IMR-90 (cell line): ENCODE measurements around the gene ROBO4. TPM values are rescaled to one million over a fixed set of nuclear protein-coding genes. Genes with fewer than 3 reads are reported as not detected.

Experiments
- ATAC-seq: fragments of 200-7000 bp; cut with Tn5 transposase; 2 replicates; pipeline ENCODE4 v1.9.1; 2020; ENCODE audit warnings: low read depth, mild to moderate bottlenecking, moderate library complexity
- BruUV-seq: library from RNA; stranded (reverse); fragments of 400-500 nt; replicated peaks from 2 replicates; lab custom pipeline; 2021; lab: Mats Ljungman, UMichigan
- CTCF ChIA-PET: fragments of 300-600 bp; formaldehyde crosslinking; extraction: SDS; loops from one replicate; lab custom pipeline; 2021; ENCODE audit warnings: antibody characterized with exemption; lab: Yijun Ruan, JAX
- POLR2A ChIA-PET: fragments of 300-600 bp; sonication (Branson Sonifier 250); formaldehyde crosslinking; loops from one replicate; lab custom pipeline; 2022; ENCODE audit warnings: antibody characterized with exemption; ENCODE audit not compliant: unreplicated experiment; lab: Charles Lee
- DNase-seq: peaks from one replicate; pipeline ENCODE4 v3.0.0; 2013
- H2AFZ ChIP-seq: replicated peaks from 2 replicates; pipeline ENCODE3; 2013; ENCODE audit warnings: low read length, mild to moderate bottlenecking; ENCODE audit not compliant: poor library complexity
- H2AK5ac ChIP-seq: 2 replicates; pipeline ENCODE4 v1.6.1; 2013; ENCODE audit warnings: low read depth, low read length, inconsistent platforms
- H2AK9ac ChIP-seq: replicated peaks from 2 replicates; pipeline ENCODE3; 2013; ENCODE audit warnings: mild to moderate bottlenecking, low read depth, low read length, moderate library complexity; ENCODE audit not compliant: poor library complexity
- H2BK120ac ChIP-seq: 2 replicates; pipeline ENCODE4 v1.6.1; 2013; ENCODE audit warnings: low read depth, low read length, inconsistent platforms
- H2BK15ac ChIP-seq: 3 replicates; pipeline ENCODE4 v1.6.1; 2013; ENCODE audit warnings: low read depth, low read length, inconsistent platforms
- H2BK20ac ChIP-seq: 2 replicates; pipeline ENCODE4 v1.6.1; 2013; ENCODE audit warnings: low read depth, mild to moderate bottlenecking, inconsistent platforms, low read length, moderate library complexity
- H2BK5ac ChIP-seq: 2 replicates; pipeline ENCODE4 v1.6.1; 2013; ENCODE audit warnings: mild to moderate bottlenecking, low read depth, low read length, inconsistent platforms; ENCODE audit not compliant: poor library complexity, severe bottlenecking
- H3K14ac ChIP-seq: replicated peaks from 2 replicates; pipeline ENCODE4 v1.6.1; 2013; ENCODE audit warnings: low read depth, low read length, inconsistent platforms
- H3K18ac ChIP-seq: 2 replicates; pipeline ENCODE4 v1.6.1; 2013; ENCODE audit warnings: low read depth, low read length, control low read depth
- H3K23ac ChIP-seq: 2 replicates; pipeline ENCODE4 v1.6.1; 2013; ENCODE audit warnings: low read depth, low read length, inconsistent platforms
- H3K27ac ChIP-seq: 2 replicates; pipeline ENCODE4 v1.5.1; 2013; ENCODE audit warnings: mild to moderate bottlenecking, control low read depth, low read length; ENCODE audit not compliant: insufficient read depth
- H3K27me3 ChIP-seq: 2 replicates; pipeline ENCODE4 v1.6.1; 2013; ENCODE audit warnings: low read length; ENCODE audit not compliant: control insufficient read depth, insufficient read depth
- H3K36me3 ChIP-seq: 2 replicates; pipeline ENCODE4 v1.6.1; 2013; ENCODE audit warnings: low read length, mixed read lengths; ENCODE audit not compliant: control insufficient read depth, insufficient read depth
- H3K4ac ChIP-seq: 2 replicates; pipeline ENCODE4 v1.6.1; 2013; ENCODE audit warnings: low read depth, low read length, inconsistent platforms
- H3K4me1 ChIP-seq: 2 replicates; pipeline ENCODE4 v1.6.1; 2013; ENCODE audit warnings: low read length, mixed read lengths; ENCODE audit not compliant: control insufficient read depth, insufficient read depth
- H3K4me2 ChIP-seq: 2 replicates; pipeline ENCODE4 v1.6.1; 2013; ENCODE audit warnings: low read depth, mild to moderate bottlenecking, control low read depth, low read length, moderate library complexity
- H3K4me3 ChIP-seq: 2 replicates; pipeline ENCODE4 v1.5.1; 2013; ENCODE audit warnings: low read depth, mild to moderate bottlenecking, control low read depth, low read length, moderate library complexity; ENCODE audit not compliant: insufficient read depth
- H3K56ac ChIP-seq: 2 replicates; pipeline ENCODE4 v1.6.1; 2013; ENCODE audit warnings: low read length, inconsistent platforms; ENCODE audit not compliant: insufficient read depth; ENCODE audit errors: extremely low read depth
- H3K79me1 ChIP-seq, 2 experiments: 2 replicates each; pipeline ENCODE4 v1.6.1; 2013; ENCODE audit warnings: low read length in 2 of 2, inconsistent platforms in 1 of 2, low read depth in 1 of 2
- H3K9ac ChIP-seq: 2 replicates; pipeline ENCODE4 v1.6.1; 2013; ENCODE audit warnings: low read depth, low read length, control low read depth
- H3K9me1 ChIP-seq: 2 replicates; pipeline ENCODE4 v1.6.1; 2013; ENCODE audit warnings: low read length, inconsistent platforms; ENCODE audit not compliant: insufficient read depth
- H3K9me3 ChIP-seq: 2 replicates; pipeline ENCODE4 v1.6.1; 2013; ENCODE audit warnings: low read length; ENCODE audit not compliant: control insufficient read depth, insufficient read depth
- H4K20me1 ChIP-seq: 2 replicates; pipeline ENCODE4 v1.6.1; 2013; ENCODE audit warnings: low read length, inconsistent platforms; ENCODE audit not compliant: insufficient read depth
- H4K5ac ChIP-seq: 2 replicates; pipeline ENCODE4 v1.6.1; 2013; ENCODE audit warnings: mild to moderate bottlenecking, low read depth, low read length, control low read depth
- H4K8ac ChIP-seq, 2 experiments: 2 replicates each; pipeline ENCODE4 v1.6.1; 2013; ENCODE audit warnings: low read depth in 2 of 2, low read length in 2 of 2, control low read depth in 1 of 2, inconsistent platforms in 1 of 2
- H4K91ac ChIP-seq: 2 replicates; pipeline ENCODE4 v1.6.1; 2013; ENCODE audit warnings: low read depth, low read length, inconsistent platforms; ENCODE audit not compliant: insufficient read depth
- BHLHE40 ChIP-seq: fragments of 150-350 bp; IDR thresholded peaks from 2 replicates; pipeline ENCODE4 v1.6.1; 2016; ENCODE audit warnings: mild to moderate bottlenecking, low read depth, low read length
- CEBPB ChIP-seq: IDR thresholded peaks from 2 replicates; pipeline ENCODE4 v1.6.1; 2012; ENCODE audit warnings: low read depth, low read length, improper control_type of control experiment
- CHD1 ChIP-seq: IDR thresholded peaks from 2 replicates; pipeline ENCODE4 v1.6.1; 2012; ENCODE audit warnings: low read depth, low read length, improper control_type of control experiment
- FOS ChIP-seq: fragments of 150-350 bp; IDR thresholded peaks from 2 replicates; pipeline ENCODE4 v1.6.1; 2016; ENCODE audit warnings: low read depth, low read length
- MAFK ChIP-seq: IDR thresholded peaks from 2 replicates; pipeline ENCODE4 v1.6.1; 2012; ENCODE audit warnings: low read depth, low read length, improper control_type of control experiment
- MXI1 ChIP-seq: IDR thresholded peaks from 2 replicates; pipeline ENCODE4 v1.6.1; 2012; ENCODE audit warnings: low read depth, mild to moderate bottlenecking, low read length, moderate library complexity, borderline replicate concordance
- NFE2L2 ChIP-seq: fragments of 150-350 bp; IDR thresholded peaks from 2 replicates; pipeline ENCODE4 v1.6.1; 2016; ENCODE audit warnings: low read depth, mild to moderate bottlenecking, low read length
- RAD21 ChIP-seq: IDR thresholded peaks from 2 replicates; pipeline ENCODE4 v1.6.1; 2012; ENCODE audit warnings: low read length, improper control_type of control experiment
- RCOR1 ChIP-seq: IDR thresholded peaks from 2 replicates; pipeline ENCODE4 v1.6.1; 2012; ENCODE audit warnings: mild to moderate bottlenecking, low read length, improper control_type of control experiment; ENCODE audit not compliant: insufficient replicate concordance
- RFX5 ChIP-seq: IDR thresholded peaks from 2 replicates; pipeline ENCODE4 v1.8.0; 2012; ENCODE audit warnings: low read depth, mild to moderate bottlenecking, low read length, moderate library complexity
- WGBS, 2 experiments: methylation state at CpG; one replicate each; pipeline versions ENCODE4 v1.1.5 to v1.1.7; 2013; ENCODE audit warnings: missing lambda C conversion rate in 2 of 2; ENCODE audit not compliant: insufficient read length in 1 of 2; ENCODE audit errors: extremely low coverage in 2 of 2; 5-methylcytosine and 5-hydroxymethylcytosine counted together
- dilution Hi-C: fragments of 300-500 bp; cut with HindIII; formaldehyde crosslinking; loops from one replicate; pipeline ENCODE4 v1.14.3; 2018; ENCODE audit warnings: low sequenced_read_pairs; ENCODE audit not compliant: unreplicated experiment
- in situ Hi-C: fragments of 300-500 bp; cut with MboI; formaldehyde crosslinking; loops from 3 replicates; pipeline ENCODE4 v1.14.3; 2019; ENCODE audit warnings: low sequenced_read_pairs, inconsistent platforms, mixed read lengths
- intact Hi-C: fragments of 100-400 bp; cut with micrococcal nuclease; formaldehyde crosslinking; loops from 2 replicates; pipeline ENCODE4 v1.10.0; 2022
- polyA plus RNA-seq, 3 experiments: library from polyadenylated mRNA; depleted of rRNA; stranded (reverse); fragments of >200 nt; gene quantifications; 2 replicates each; pipeline ENCODE4 v1.2.3, GENCODE V29; 2012; ENCODE audit warnings: low replicate concordance in 1 of 3
- total RNA-seq: library from RNA; depleted of rRNA; stranded (reverse); fragments of >200 nt; gene quantifications from 2 replicates; pipeline ENCODE4 v1.2.3, GENCODE V29; 2012
- TF ChIP-seq, protein P1 (sequence below): conservative IDR thresholded peaks from 2 replicates; pipeline ENCODE4 v1.5.1; 2012; ENCODE audit warnings: mild to moderate bottlenecking, low read depth, low read length, improper control_type of control experiment
- TF ChIP-seq, protein P2 (sequence below): fragments of 150-350 bp; IDR thresholded peaks from 2 replicates; pipeline ENCODE4 v1.6.1; 2017; ENCODE audit warnings: mild to moderate bottlenecking, antibody characterized with exemption, low read length, low read depth

ROBO4 gene
- total and polyA plus RNA-seq, 2 of the 4 experiments (the other 2 are of a cell fraction), result 0.72 to 0.82 TPM

DNA sequence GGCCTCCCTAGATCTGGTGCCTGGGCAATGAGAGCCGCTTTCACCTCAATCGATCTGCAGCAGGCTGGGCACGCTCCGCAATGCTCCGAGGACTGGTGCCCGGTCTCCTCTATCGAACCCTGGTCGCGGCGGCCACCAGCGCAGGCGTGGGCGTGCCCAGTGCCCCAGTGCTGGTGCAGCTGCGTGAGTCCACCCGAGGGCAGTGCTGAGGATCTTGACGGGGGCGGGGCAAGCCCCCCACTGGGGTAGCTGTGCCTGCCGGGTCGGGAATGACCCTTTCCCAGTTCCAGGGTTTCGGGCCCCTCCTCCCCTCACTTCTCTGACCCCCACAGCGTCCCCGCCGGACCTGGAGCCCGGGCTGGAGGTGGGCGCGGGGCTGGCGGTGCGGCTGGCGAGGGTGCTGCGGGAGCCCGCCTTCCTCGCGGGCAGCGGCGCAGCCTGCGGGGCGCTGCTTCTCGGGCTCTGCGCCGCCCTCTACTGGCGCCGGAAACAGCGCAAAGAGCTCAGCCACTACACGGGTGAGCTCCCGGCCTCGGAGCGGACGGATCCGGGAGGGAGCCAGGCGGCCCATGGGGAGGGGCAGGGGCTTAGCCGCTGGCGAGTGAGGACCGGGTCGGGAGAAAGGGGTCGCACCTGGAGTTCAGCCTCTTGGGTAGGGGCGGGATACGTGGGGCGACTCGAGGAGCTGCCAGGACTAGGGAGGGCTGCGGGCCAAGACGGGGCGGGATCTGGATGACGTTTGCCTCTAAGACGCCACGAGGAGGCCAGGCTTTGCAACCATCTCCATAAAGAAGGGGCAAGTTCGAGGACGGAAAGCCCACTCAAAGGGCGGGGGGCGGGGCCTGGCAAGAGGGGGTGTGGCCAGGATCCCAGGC is 21.5 kb downstream of the ROBO4 start:
- Histone ChIP-seq H2BK120ac (peak overlapping the region; percentile 97), H3K18ac (peak overlapping the region; percentile 65; the same call in 1 of the 2 replicates), H4K91ac (peak overlapping the region; percentile 92), H2BK20ac (peak overlapping the region; percentile 85), H3K36me3 (no peaks in the 10 kb centered on the region), H3K9me3 (no peaks in the 10 kb centered on the region), H2BK15ac (peak overlapping the region; percentile 98; the same call in 2 of the 3 replicates), H3K9ac (peak overlapping the region; percentile 68), H2AFZ (peak overlapping the region; percentile 99), H4K20me1 (no peaks in the 10 kb centered on the region), H3K79me1 (peaks cover 6 to 21% of the 10 kb centered on the region in 2 experiments; a peak in 3 of 4 replicates), H4K8ac (peak overlapping the region; percentile 80 to 93; a peak in 3 of 4 replicates), H3K56ac (peak overlapping the region; percentile 82), H3K4me1 (peaks cover 3% of the 10 kb centered on the region), H4K5ac (peak overlapping the region; percentile 40; the same call in 1 of the 2 replicates), H2AK5ac (peak overlapping the region; percentile 63; the same call in 1 of the 2 replicates), H3K14ac (peak overlapping the region; percentile 96), H2AK9ac (peak overlapping the region; percentile 95), H2BK5ac (peak overlapping the region; percentile 79), H3K9me1 (no peaks in the 10 kb centered on the region; the same call in 1 of the 2 replicates), H3K27ac (peak overlapping the region; percentile 83), H3K4me3 (peak overlapping the region; percentile 58), H3K4me2 (peak overlapping the region; percentile 65), H3K4ac (peak overlapping the region; percentile 98), H3K23ac (peak overlapping the region; percentile 77; the same call in 1 of the 2 replicates), H3K27me3 (peaks cover 23% of the 10 kb centered on the region)
- BruUV-seq, result no TSS peak
- CTCF ChIA-PET, result interaction anchor here (0.6 to 1.5 kb wide), 17 partner anchors 10 to 576 kb away, joined by 3 to 19 read pairs (median 4); partner anchors contain the start of genes CCDC15 and ROBO3
- POLR2A ChIA-PET, result interaction anchor here (0.6 to 1.0 kb wide), 3 partner anchors 9 to 79 kb away, joined by 3 to 6 read pairs (median 3); partner anchors contain the start of gene CCDC15
- WGBS, 2 experiments, result 0% methylated on average over 6 of the region's 69 CpGs; no CpG with 5 or more reads in 1 of the 2 experiments
- in situ Hi-C loops, result loop anchor here (5.0 kb wide), 1 partner anchor 76 kb away; the partner anchor contains the start of gene CCDC15
- ATAC-seq, result peak; percentile 96
- peak; percentile 96 for DNase-seq
- intact Hi-C loops, result loop anchor here (1.0 to 10.0 kb wide), 4 partner anchors 45 to 529 kb away; partner anchors contain the start of gene CCDC15
- dilution Hi-C loops, result no loop called here
- no peak for TF ChIP-seq FOS
- no peak for TF ChIP-seq CHD1
- no peak for TF ChIP-seq MAFK
- no peak for TF ChIP-seq RFX5
- TF ChIP-seq CEBPB, result no peak
- no peak for TF ChIP-seq RCOR1
- no peak for TF ChIP-seq BHLHE40
- TF ChIP-seq, protein P1, sequence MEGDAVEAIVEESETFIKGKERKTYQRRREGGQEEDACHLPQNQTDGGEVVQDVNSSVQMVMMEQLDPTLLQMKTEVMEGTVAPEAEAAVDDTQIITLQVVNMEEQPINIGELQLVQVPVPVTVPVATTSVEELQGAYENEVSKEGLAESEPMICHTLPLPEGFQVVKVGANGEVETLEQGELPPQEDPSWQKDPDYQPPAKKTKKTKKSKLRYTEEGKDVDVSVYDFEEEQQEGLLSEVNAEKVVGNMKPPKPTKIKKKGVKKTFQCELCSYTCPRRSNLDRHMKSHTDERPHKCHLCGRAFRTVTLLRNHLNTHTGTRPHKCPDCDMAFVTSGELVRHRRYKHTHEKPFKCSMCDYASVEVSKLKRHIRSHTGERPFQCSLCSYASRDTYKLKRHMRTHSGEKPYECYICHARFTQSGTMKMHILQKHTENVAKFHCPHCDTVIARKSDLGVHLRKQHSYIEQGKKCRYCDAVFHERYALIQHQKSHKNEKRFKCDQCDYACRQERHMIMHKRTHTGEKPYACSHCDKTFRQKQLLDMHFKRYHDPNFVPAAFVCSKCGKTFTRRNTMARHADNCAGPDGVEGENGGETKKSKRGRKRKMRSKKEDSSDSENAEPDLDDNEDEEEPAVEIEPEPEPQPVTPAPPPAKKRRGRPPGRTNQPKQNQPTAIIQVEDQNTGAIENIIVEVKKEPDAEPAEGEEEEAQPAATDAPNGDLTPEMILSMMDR, result peak; percentile 80
- no peak; the same call in none of the 2 replicates for TF ChIP-seq MXI1
- TF ChIP-seq, protein P2, sequence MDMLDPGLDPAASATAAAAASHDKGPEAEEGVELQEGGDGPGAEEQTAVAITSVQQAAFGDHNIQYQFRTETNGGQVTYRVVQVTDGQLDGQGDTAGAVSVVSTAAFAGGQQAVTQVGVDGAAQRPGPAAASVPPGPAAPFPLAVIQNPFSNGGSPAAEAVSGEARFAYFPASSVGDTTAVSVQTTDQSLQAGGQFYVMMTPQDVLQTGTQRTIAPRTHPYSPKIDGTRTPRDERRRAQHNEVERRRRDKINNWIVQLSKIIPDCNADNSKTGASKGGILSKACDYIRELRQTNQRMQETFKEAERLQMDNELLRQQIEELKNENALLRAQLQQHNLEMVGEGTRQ, result peak; percentile 25; the same call in 1 of the 2 replicates
- TF ChIP-seq RAD21, result peak; percentile 57
- no peak for TF ChIP-seq NFE2L2
